Measurements from ENCODE around the gene MYBPC3. TPM values are rescaled to one million over a fixed set of nuclear protein-coding genes. Genes with fewer than 3 reads are reported as not detected.
A peak's percentile ranks its signal among the peaks of the same experiment; 100 is the strongest.

MYBPC3 gene
- polyA plus RNA-seq, 3 donors, result 0.03 to 7.8 TPM; not detected in 1

DNA sequence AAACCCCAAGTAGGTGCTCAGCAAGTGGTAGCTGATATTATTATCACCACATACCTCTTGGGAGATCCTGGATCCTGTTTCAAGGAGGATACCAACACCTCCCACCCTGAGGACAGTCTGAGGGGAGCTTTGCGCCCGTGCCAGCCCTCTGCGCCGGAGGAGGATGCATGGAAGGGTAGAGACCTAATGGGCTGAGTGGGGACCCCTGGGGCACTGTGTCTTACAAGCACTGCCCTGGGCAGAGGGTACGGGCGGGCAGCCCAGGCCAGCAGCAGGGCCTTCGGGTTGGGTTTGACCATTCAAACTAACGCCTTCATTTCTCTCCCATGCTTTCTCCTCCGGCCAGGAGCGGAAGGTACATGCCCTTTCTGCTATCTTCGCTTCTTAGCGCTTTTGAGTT, 26.3 kb downstream of the MYBPC3 start:
- Histone ChIP-seq H2AFZ (ENCODE audit: insufficient read depth, low read depth, low read length, poor library complexity, severe bottlenecking) (no peak overlapping the region), H3K4me1 (ENCODE audit: control insufficient read depth in 1 of 2, insufficient read depth in 2 of 2, low read length in 2 of 2) (peaks cover 0 to 6% of the 10 kb centered on the region in 2 donors), H3K4me3 (replicated peaks in 1 of 3; ENCODE audit: low read depth in 2 of 3, low read length in 3 of 3) (no peak overlapping the region), H3K27me3 (ENCODE audit: control insufficient read depth in 2 of 2, insufficient read depth in 2 of 2, low read length in 2 of 2) (no peaks in the 10 kb centered on the region), H3K36me3 (replicated peaks in 1 of 2; ENCODE audit: control insufficient read depth in 1 of 2, insufficient read depth in 2 of 2, low read length in 2 of 2) (peaks cover 0 to 15% of the 10 kb centered on the region in 2 donors), H3K9ac (ENCODE audit: insufficient read depth, low read length, poor library complexity, severe bottlenecking) (no peak overlapping the region), H3K9me3 (replicated peaks in 1 of 2; ENCODE audit: control insufficient read depth in 1 of 2, insufficient read depth in 1 of 2, low read length in 2 of 2) (no peaks in the 10 kb centered on the region), H3K27ac (ENCODE audit: low read depth in 1 of 2, low read length in 2 of 2) (no peak overlapping the region), H3K79me2 (ENCODE audit: insufficient read depth, low read length) (no peaks in the 10 kb centered on the region), H4K20me1 (ENCODE audit: insufficient read depth, low read length) (peaks cover 40% of the 10 kb centered on the region), H3K4me2 (replicated peaks; ENCODE audit: extremely low read depth, low read length, poor library complexity, severe bottlenecking) (no peak overlapping the region)
- intact Hi-C loops (cut with micrococcal nuclease), result no loop called here
- 100% methylated on average over 7 of the region's 12 CpGs for WGBS (ENCODE audit: insufficient coverage)
- TF ChIP-seq, protein P1, sequence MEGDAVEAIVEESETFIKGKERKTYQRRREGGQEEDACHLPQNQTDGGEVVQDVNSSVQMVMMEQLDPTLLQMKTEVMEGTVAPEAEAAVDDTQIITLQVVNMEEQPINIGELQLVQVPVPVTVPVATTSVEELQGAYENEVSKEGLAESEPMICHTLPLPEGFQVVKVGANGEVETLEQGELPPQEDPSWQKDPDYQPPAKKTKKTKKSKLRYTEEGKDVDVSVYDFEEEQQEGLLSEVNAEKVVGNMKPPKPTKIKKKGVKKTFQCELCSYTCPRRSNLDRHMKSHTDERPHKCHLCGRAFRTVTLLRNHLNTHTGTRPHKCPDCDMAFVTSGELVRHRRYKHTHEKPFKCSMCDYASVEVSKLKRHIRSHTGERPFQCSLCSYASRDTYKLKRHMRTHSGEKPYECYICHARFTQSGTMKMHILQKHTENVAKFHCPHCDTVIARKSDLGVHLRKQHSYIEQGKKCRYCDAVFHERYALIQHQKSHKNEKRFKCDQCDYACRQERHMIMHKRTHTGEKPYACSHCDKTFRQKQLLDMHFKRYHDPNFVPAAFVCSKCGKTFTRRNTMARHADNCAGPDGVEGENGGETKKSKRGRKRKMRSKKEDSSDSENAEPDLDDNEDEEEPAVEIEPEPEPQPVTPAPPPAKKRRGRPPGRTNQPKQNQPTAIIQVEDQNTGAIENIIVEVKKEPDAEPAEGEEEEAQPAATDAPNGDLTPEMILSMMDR (IDR thresholded peaks at IDR 0.05), result no peak
- no peak overlapping the region for H3K4me3 Mint-ChIP-seq
- no peaks in the 10 kb centered on the region for H3K9me3 Mint-ChIP-seq
- peaks cover 68 to 70% of the 10 kb centered on the region in 2 donors for H3K36me3 Mint-ChIP-seq
- H3K27me3 Mint-ChIP-seq (ENCODE audit: low read depth in 3 of 3), result no peaks in the 10 kb centered on the region
- H3K27ac Mint-ChIP-seq, result peak overlapping the region in 2 of 7 donors; percentile 14 to 21
- peaks cover 8% of the 10 kb centered on the region for H3K4me1 Mint-ChIP-seq
- no peak for DNase-seq

DNA sequence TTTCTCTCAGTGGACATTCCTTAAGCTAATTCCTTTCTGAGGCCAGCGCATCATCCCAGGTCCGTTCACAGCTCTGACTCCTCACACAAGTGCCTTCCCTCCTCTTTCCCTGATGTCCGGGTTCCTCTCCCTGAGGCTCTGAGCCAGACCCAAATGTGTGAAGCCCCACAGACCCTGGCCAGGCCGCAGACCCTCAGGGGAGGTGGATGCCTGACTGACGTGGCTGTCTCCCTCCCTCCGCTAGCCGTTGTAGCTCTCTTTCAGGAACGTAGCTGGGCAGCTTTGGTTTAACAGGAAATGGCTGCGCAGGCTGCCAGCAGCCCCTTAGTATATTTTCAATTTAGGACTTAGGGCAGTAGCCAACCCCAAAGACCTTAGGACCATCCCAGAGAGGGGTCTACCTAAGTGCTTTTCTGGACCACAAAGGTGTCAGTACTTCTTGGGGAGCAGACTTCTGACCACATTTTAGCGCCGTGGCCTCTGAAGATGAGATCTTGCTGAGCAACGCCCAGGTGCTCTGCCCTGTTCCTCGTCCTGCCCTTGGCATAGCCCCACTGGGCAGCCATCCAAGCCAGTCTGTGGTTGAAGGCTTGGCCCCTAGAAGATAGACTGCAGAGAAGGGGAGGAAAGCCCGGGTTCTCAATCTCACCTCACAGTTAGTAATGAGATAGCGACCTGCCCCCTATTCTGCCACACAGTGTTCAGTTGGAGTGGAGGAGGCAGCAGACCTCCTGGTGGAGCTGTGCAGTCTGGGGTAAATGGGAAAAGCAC, 27.0 kb downstream of the MYBPC3 start:
- H3K27ac ChIP-seq (ENCODE audit: low read depth in 1 of 2, low read length in 2 of 2), result no peak overlapping the region
- peaks cover 0 to 21% of the 10 kb centered on the region in 2 donors for H3K36me3 ChIP-seq (replicated peaks in 1 of 2; ENCODE audit: control insufficient read depth in 1 of 2, insufficient read depth in 2 of 2, low read length in 2 of 2)
- no peak overlapping the region for H3K4me3 ChIP-seq (replicated peaks in 1 of 3; ENCODE audit: low read depth in 2 of 3, low read length in 3 of 3)
- no peak for DNase-seq
- H3K4me2 ChIP-seq (replicated peaks; ENCODE audit: extremely low read depth, low read length, poor library complexity, severe bottlenecking), result no peak overlapping the region
- Mint-ChIP-seq H3K9me3 (no peaks in the 10 kb centered on the region), H3K36me3 (peaks cover 68 to 69% of the 10 kb centered on the region in 2 donors), H3K27me3 (ENCODE audit: low read depth in 3 of 3) (no peaks in the 10 kb centered on the region), H3K4me3 (no peak overlapping the region), H3K27ac (peak overlapping the region in 2 of 7 donors; percentile 26 to 32), H3K4me1 (peaks cover 8% of the 10 kb centered on the region)
- TF ChIP-seq, protein P1 (IDR thresholded peaks at IDR 0.05), result no peak
- no peaks in the 10 kb centered on the region for H3K27me3 ChIP-seq (ENCODE audit: control insufficient read depth in 2 of 2, insufficient read depth in 2 of 2, low read length in 2 of 2)
- peaks cover 0 to 6% of the 10 kb centered on the region in 2 donors for H3K4me1 ChIP-seq (ENCODE audit: control insufficient read depth in 1 of 2, insufficient read depth in 2 of 2, low read length in 2 of 2)
- H2AFZ ChIP-seq (ENCODE audit: insufficient read depth, low read depth, low read length, poor library complexity, severe bottlenecking), result no peak overlapping the region
- no peaks in the 10 kb centered on the region for H3K79me2 ChIP-seq (ENCODE audit: insufficient read depth, low read length)
- intact Hi-C loops (cut with micrococcal nuclease), result no loop called here
- WGBS (ENCODE audit: insufficient coverage), result 40% methylated on average over 9 of the region's 15 CpGs
- H3K9ac ChIP-seq (ENCODE audit: insufficient read depth, low read length, poor library complexity, severe bottlenecking), result no peak overlapping the region
- peaks cover 41% of the 10 kb centered on the region for H4K20me1 ChIP-seq (ENCODE audit: insufficient read depth, low read length)
- no peaks in the 10 kb centered on the region for H3K9me3 ChIP-seq (replicated peaks in 1 of 2; ENCODE audit: control insufficient read depth in 1 of 2, insufficient read depth in 1 of 2, low read length in 2 of 2)

Data from CD14-positive monocyte (primary cell).